PC-9 (cell line): ENCODE measurements around the gene WDR7. TPM values are rescaled to one million over a fixed set of nuclear protein-coding genes. Genes with fewer than 3 reads are reported as not detected.

Experiments used
- BruUV-seq: library from RNA; stranded (reverse); fragments of 400-500 nt; replicated peaks from 2 replicates; lab custom pipeline; 2021; lab: Mats Ljungman, UMichigan
- CTCF ChIA-PET: fragments of 300-600 bp; sonication (Branson Sonifier 250); formaldehyde crosslinking; loops from one replicate; lab custom pipeline; 2022; ENCODE audit warnings: antibody characterized with exemption; lab: Charles Lee
- POLR2A ChIA-PET: fragments of 300-600 bp; sonication (Branson Sonifier 250); formaldehyde crosslinking; loops from one replicate; lab custom pipeline; 2022; ENCODE audit warnings: antibody characterized with exemption; ENCODE audit not compliant: unreplicated experiment; lab: Charles Lee
- DNase-seq, 2 experiments: peaks; one replicate each; pipeline versions ENCODE4 v3.0.0 to v3.0.0-alpha.2; 2015 to 2022; ENCODE audit warnings: mixed read lengths in 1 of 2
- H2AFZ ChIP-seq: fragments of 200-600 bp; sonication (generic); 2 replicates; pipeline ENCODE4 v1.8.1; 2017; ENCODE audit warnings: antibody characterized with exemption
- H3F3A ChIP-seq: fragments of 200-600 bp; sonication (generic); 2 replicates; pipeline ENCODE4 v1.8.1; 2017; ENCODE audit warnings: antibody characterized with exemption, mild to moderate bottlenecking, low read depth; ENCODE audit not compliant: insufficient read depth
- H3K27ac ChIP-seq: fragments of 200-600 bp; sonication (generic); 2 replicates; pipeline ENCODE4 v1.6.1; 2016; ENCODE audit warnings: mixed run types
- H3K27me3 ChIP-seq: fragments of 200-600 bp; sonication (generic); 2 replicates; pipeline ENCODE4 v1.6.1; 2016; ENCODE audit warnings: low read depth, mixed run types; ENCODE audit not compliant: insufficient read depth
- H3K36me3 ChIP-seq: fragments of 200-600 bp; sonication (generic); 2 replicates; pipeline ENCODE4 v1.6.1; 2016; ENCODE audit warnings: low read depth, mixed run types
- H3K4me1 ChIP-seq: fragments of 200-600 bp; sonication (generic); replicated peaks from 2 replicates; pipeline ENCODE4 v1.6.1; 2016; ENCODE audit warnings: mixed run types; ENCODE audit not compliant: insufficient read depth
- H3K4me2 ChIP-seq: fragments of 200-600 bp; sonication (generic); 2 replicates; pipeline ENCODE4 v1.6.1; 2017; ENCODE audit warnings: mixed run types
- H3K4me3 ChIP-seq: fragments of 200-600 bp; sonication (generic); 2 replicates; pipeline ENCODE4 v1.6.1; 2016; ENCODE audit warnings: mixed run types
- H3K79me2 ChIP-seq: fragments of 200-600 bp; sonication (generic); 2 replicates; pipeline ENCODE4 v1.6.1; 2017; ENCODE audit warnings: low read depth, mixed run types
- H3K9me2 ChIP-seq: fragments of 200-600 bp; sonication (generic); 2 replicates; pipeline ENCODE4 v1.8.1; 2017; ENCODE audit warnings: mild to moderate bottlenecking; ENCODE audit not compliant: insufficient read depth
- H3K9me3 ChIP-seq: fragments of 200-600 bp; sonication (generic); 2 replicates; pipeline ENCODE4 v1.8.1; 2016; ENCODE audit warnings: low read depth; ENCODE audit not compliant: insufficient read depth
- H4K20me1 ChIP-seq: fragments of 200-600 bp; sonication (generic); 2 replicates; pipeline ENCODE4 v1.8.1; 2017; ENCODE audit not compliant: insufficient read depth
- CTCF ChIP-seq: fragments of 200-600 bp; sonication (generic); conservative IDR thresholded peaks from 2 replicates; pipeline ENCODE4 v1.6.1; 2017; ENCODE audit warnings: mixed run types, antibody characterized with exemption, mild to moderate bottlenecking, moderate library complexity
- EZH2 ChIP-seq: fragments of 200-600 bp; sonication (generic); IDR thresholded peaks from 2 replicates; pipeline ENCODE4 v1.8.0; 2017; ENCODE audit warnings: antibody characterized with exemption, low read depth
- intact Hi-C: fragments of 100-400 bp; cut with micrococcal nuclease; formaldehyde crosslinking; loops from one replicate; pipeline ENCODE4 v1.10.0; 2022; ENCODE audit not compliant: unreplicated experiment
- total RNA-seq: library from RNA; stranded (reverse); gene quantifications from 2 replicates; pipeline ENCODE4 v1.2.3, GENCODE V29; 2021

Gene WDR7
- total RNA-seq, 1 experiment from 2014 or later: 7.7 TPM

- ChIA-PET POLR2A (no interaction called here), CTCF (no interaction called here)
- no TSS peak for BruUV-seq
These were observed 60.7 kb downstream of the WDR7 start for GRCh38 chr18:56711708-56712445.

GRCh38 chr18:56712761-56713160, 61.6 kb downstream of the WDR7 start:
- POLR2A ChIA-PET: no interaction called here
- no peaks in the 10 kb centered on the region for H3K36me3 ChIP-seq
- no peaks in the 10 kb centered on the region for H3K4me1 ChIP-seq
- no peaks in the 10 kb centered on the region for H3K9me3 ChIP-seq
- CTCF ChIA-PET: no interaction called here
- no peak overlapping the region for H3K27ac ChIP-seq
- no peaks in the 10 kb centered on the region for H3K9me2 ChIP-seq
- intact Hi-C loops: no loop called here
- H3K4me3 ChIP-seq: no peak overlapping the region
- H3K27me3 ChIP-seq: no peaks in the 10 kb centered on the region
- no peak for DNase-seq
- BruUV-seq: no TSS peak
- H4K20me1 ChIP-seq: no peaks in the 10 kb centered on the region
- no peak overlapping the region for H2AFZ ChIP-seq
- TF ChIP-seq CTCF: no peak
- no peak for TF ChIP-seq EZH2
- no peaks in the 10 kb centered on the region for H3K79me2 ChIP-seq
- H3K4me2 ChIP-seq: no peak overlapping the region
- H3F3A ChIP-seq: 0 out of 2 replicates have a peak, but pooled peaks cover 5% of the 10 kb centered on the region

More at GRCh38 chr18:56711708-56712445, 60.7 kb downstream of the WDR7 start:
- Histone ChIP-seq H3K27ac (no peak overlapping the region), H2AFZ (no peak overlapping the region), H3K36me3 (no peaks in the 10 kb centered on the region), H4K20me1 (no peaks in the 10 kb centered on the region), H3K4me3 (no peak overlapping the region), H3K4me2 (no peak overlapping the region), H3K4me1 (no peaks in the 10 kb centered on the region), H3K9me3 (no peaks in the 10 kb centered on the region), H3K9me2 (no peaks in the 10 kb centered on the region), H3K79me2 (no peaks in the 10 kb centered on the region), H3F3A (0 out of 2 replicates have a peak, but pooled peaks cover 5% of the 10 kb centered on the region), H3K27me3 (no peaks in the 10 kb centered on the region)
- TF ChIP-seq CTCF (no peak), EZH2 (no peak)
- no peak for DNase-seq
- intact Hi-C loops: no loop called here

GRCh38 chr18:56715121-56715520, 64.0 kb downstream of the WDR7 start:
- POLR2A ChIA-PET: no interaction called here
- Histone ChIP-seq H3K4me1 (no peaks in the 10 kb centered on the region), H3K4me3 (no peak overlapping the region), H3K4me2 (no peak overlapping the region), H3F3A (no peaks in the 10 kb centered on the region), H3K79me2 (no peaks in the 10 kb centered on the region), H3K36me3 (no peaks in the 10 kb centered on the region), H3K9me3 (no peaks in the 10 kb centered on the region), H3K9me2 (no peaks in the 10 kb centered on the region), H2AFZ (no peak overlapping the region), H3K27ac (no peak overlapping the region), H4K20me1 (no peaks in the 10 kb centered on the region), H3K27me3 (no peaks in the 10 kb centered on the region)
- DNase-seq: no peak
- no TSS peak for BruUV-seq
- intact Hi-C loops: no loop called here
- no peak for TF ChIP-seq CTCF
- TF ChIP-seq EZH2: no peak
- CTCF ChIA-PET: no interaction called here
